ENCODE results near the gene MICOS13. TPM values are rescaled to one million over a fixed set of nuclear protein-coding genes. Genes with fewer than 3 reads are reported as not detected.
A peak's percentile ranks its signal among the peaks of the same experiment; 100 is the strongest.

The MICOS13 gene
- total and polyA plus RNA-seq, 2 experiments from 2014 or later, result 15.5 to 54.6 TPM

GRCh38 chr19:5645409-5645808, 34.9 kb downstream of the MICOS13 start (continued):
- no peak for TF ChIP-seq ZNF462 (CRISPR knock-in tag; IDR thresholded peaks at IDR 0.05)
- no peak for TF ChIP-seq STAT1 (IDR thresholded peaks at IDR 0.05; ENCODE audit: unreplicated experiment)
- TF ChIP-seq NANOG (IDR thresholded peaks at IDR 0.05; ENCODE audit: borderline replicate concordance), result no peak
- no peak for TF ChIP-seq CREB1 (CRISPR knock-in tag; IDR thresholded peaks at IDR 0.05; ENCODE audit: low read depth)

GRCh38 chr19:5644037-5644436, 36.3 kb downstream of the MICOS13 start:
- Histone ChIP-seq H3K9me2 (ENCODE audit: insufficient read depth) (no peaks in the 10 kb centered on the region), H3K27me3 (ENCODE audit: insufficient read depth) (no peaks in the 10 kb centered on the region), H3K4me2 (no peak overlapping the region), H3K4me3 (no peak overlapping the region), H3K79me2 (replicated peaks; ENCODE audit: insufficient read depth) (peaks cover 83% of the 10 kb centered on the region), H4K20me1 (replicated peaks; ENCODE audit: insufficient read depth) (peaks cover 80% of the 10 kb centered on the region), H2AFZ (no peak overlapping the region), H3K4me1 (ENCODE audit: insufficient read depth) (no peaks in the 10 kb centered on the region), H3F3A (replicated peaks; ENCODE audit: low read depth) (peaks cover 13% of the 10 kb centered on the region; the same call in 1 of the 2 replicates), H3K36me3 (ENCODE audit: insufficient read depth) (peaks cover 55% of the 10 kb centered on the region), H3K27ac (ENCODE audit: low read depth) (no peak overlapping the region)
- Mint-ChIP-seq H3K4me3 (no peak overlapping the region), H3K27me3 (ENCODE audit: insufficient read depth, low read depth, poor library complexity) (no peaks in the 10 kb centered on the region), H3K4me1 (no peaks in the 10 kb centered on the region; the same call in 2 of the 3 replicates), H3K9me3 (no peaks in the 10 kb centered on the region), H3K27ac (peak overlapping the region; percentile 11; the same call in 1 of the 2 replicates), H3K36me3 (ENCODE audit: low read depth) (peaks cover 77% of the 10 kb centered on the region)
- no peak for ATAC-seq
- DNase-seq (ENCODE audit: low spot score), result no peak
- TF ChIP-seq CREB1 (CRISPR knock-in tag; IDR thresholded peaks at IDR 0.05; ENCODE audit: low read depth), result no peak
- TF ChIP-seq STAT1 (IDR thresholded peaks at IDR 0.05; ENCODE audit: unreplicated experiment), result no peak
- TF ChIP-seq ZNF462 (CRISPR knock-in tag; IDR thresholded peaks at IDR 0.05), result no peak
- TF ChIP-seq EZH2phosphoT487 (IDR thresholded peaks at IDR 0.05; ENCODE audit: unreplicated experiment), result no peak

Data from GM23338 (cell line).